ENCODE results near the gene PDPR. TPM values are rescaled to one million over a fixed set of nuclear protein-coding genes. Genes with fewer than 3 reads are reported as not detected.
"Not testable (repeated sequence)": the region's sequence is repeated elsewhere in the genome, so short reads cannot be mapped to it uniquely, and the experiment has no call there.

Gene PDPR
- total RNA-seq: 39.0 and 39.4 TPM in 2 replicates

DNA sequence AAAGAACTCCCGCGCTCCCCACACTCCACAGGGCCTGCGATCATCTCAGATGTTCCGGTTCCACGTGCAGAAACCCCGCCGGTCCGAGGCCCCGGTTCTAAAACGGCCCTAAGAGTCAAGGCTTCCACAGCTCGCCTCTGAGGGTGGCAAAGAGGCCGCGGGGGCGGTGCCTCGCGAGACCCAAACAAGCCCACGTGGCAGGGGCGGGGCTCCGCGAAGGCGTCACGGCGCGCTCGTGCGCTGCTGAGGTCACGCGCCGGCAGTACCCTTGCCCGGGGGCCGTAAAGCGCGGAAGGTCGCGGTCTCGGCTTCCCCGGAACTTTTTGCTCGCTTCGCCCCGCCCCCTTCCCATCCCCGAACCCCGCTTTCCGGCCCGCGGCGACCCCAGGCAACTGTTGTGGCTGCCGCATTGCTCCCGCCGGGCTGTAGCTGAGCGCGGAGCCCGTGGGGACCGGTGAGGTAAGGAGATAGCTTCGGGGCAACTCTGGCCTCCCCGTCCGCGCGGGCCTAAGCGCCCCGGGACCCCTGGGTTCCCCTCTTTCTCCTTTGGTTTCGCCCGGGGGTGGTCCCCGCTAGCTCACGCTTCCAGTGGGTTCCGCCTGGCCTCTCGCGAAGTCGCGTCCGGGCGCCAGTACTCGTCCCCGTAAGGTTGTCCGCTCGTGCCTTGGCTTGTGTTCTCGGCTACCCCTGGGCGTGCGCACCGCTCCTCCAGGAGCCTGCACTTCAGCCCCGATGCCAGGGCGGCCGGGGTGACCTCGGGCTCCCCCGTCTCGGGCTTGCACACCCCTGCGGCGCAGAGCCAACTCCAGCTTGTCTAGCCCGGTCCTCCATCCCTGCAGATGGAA is at the start of gene PDPR:
PDPR (plus strand) TSS at position 351 of the 845 bp plus-strand sequence. CDS start 6,161 bp downstream, outside the sequence.
- intact Hi-C loops (cut with micrococcal nuclease): loop anchor here (10.0 kb wide), 1 partner anchor 181 kb away; the partner anchor contains the start of gene DDX19B

DNA sequence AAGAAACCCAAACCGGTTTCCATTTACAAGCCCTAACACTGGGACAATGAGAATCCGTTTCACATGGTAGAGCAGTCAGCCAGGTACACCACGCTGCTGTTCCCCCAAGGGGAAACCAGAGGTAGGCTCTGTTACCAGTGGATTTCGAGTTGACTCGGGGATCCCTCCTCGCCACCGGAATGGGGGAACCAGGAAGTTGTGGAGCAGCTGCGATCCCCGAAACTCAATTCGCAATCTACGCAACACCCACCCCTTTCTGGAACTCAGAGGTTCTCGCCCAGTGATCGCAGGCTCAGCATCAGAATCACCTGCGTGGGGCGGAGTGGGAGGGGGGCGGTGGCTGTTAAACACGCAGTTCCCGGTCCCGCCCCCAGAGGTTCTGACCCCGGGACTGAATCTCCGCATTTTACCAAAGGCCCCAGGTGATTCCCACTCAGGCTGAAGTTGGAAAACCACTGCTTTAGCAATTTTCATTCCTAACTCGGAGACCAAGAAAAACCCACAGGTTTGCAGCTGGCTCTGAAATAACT is 49.2 kb upstream of the PDPR start:
- intact Hi-C loops (cut with micrococcal nuclease): not testable (repeated sequence)

DNA sequence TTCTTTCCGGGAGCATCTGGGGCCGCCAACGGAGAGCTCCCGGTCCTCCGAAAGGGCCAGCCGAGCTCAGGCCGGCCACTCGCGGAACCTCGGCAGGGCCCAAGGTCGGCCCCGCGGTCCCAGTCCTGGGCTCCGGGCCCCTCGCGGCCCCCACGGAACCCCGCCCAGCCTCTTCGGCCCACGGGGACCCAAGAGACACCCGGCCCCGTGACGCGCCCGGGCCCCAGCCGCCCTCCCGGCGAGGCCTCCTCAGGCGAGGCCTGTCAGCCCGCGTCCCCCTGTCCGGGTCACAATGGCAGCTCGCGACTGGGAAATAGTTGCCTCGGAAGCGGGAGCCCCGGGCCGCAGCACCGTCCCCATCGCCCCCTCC is 48.8 kb upstream of the PDPR start:
- intact Hi-C loops (cut with micrococcal nuclease): not testable (repeated sequence)

DNA sequence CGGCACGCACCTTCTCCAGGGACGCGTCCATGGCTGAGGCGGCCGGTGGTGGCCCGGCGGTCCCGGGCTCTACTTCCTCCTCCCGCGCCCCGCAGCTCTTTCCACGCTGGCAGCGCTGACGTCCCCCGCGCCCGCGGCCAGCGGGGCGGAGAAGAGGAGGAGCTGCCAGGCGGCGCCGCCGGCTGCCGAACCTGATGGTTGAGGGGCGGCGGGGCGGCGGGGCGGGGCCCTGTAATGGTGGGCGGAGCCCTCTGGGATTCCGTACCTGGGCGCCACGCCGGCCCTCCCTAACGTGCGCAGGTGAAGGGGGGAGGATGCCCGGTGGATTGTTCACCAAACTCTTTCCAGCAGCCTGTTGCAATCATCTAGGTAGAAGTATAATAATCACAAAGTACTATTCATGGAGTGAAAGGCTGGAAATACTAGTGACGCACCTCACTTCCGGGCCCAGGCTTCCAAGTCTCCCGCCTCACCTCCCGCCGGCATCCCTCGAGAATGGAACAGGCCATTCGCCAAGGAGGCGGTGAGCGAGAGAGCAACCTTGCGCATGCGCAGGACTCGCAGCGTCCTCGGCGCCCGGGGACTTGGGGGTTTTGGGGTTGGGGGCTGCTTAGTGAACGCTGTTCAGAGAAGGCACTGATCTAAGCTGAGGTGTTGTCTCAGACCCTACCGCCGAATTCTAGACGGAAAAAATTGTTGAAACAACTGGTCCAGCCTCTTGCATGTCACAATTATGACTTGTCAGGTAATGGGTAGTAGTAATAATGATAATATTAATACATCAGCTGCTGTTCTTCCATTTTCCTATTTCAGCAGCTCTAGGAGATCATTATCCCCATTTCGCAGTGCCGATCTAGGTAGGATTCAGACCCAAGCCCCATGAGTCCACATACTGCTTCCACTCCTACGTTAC is 48.1 kb upstream of the PDPR start:
- intact Hi-C loops (cut with micrococcal nuclease): not testable (repeated sequence)

DNA sequence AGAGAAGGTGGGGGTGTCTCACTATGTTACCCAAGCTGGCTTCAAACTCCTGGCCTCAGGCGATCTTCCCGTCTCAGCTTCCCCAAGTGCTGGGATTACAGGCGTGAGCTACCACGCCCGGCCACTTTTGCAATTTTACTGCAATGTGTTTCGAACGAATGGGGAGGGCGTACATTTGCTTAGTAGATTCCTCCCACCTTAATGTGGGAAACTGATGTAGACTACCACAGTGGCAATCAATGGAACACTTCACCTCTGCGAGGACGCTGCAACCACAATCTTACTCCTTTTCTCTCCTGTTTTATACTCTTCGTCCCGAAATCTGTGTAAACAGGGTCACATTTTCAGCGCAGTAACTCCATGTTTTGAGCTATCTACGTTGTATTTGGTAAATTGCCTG is 47.4 kb upstream of the PDPR start:
- intact Hi-C loops (cut with micrococcal nuclease): not testable (repeated sequence)

DNA sequence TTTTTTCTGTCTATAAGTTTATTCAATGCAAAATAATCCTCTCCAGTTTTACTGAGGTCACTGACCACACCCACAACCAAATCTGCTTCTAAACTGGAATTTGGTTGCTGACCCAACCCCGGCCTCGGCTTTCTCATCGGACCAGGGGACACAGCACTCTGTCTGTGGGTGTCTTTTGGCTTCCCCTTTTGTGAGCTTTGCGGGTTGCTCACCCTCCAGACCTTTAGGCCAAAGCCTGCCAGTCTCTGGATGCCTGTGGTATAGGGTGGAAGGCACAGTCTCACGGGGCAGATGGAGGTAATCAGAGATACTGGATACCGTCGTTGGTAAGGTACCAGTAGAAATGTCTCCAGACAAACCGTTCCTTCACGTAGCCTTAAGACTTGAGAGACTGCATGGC is 35.1 kb upstream of the PDPR start:
- intact Hi-C loops (cut with micrococcal nuclease): not testable (repeated sequence)

DNA sequence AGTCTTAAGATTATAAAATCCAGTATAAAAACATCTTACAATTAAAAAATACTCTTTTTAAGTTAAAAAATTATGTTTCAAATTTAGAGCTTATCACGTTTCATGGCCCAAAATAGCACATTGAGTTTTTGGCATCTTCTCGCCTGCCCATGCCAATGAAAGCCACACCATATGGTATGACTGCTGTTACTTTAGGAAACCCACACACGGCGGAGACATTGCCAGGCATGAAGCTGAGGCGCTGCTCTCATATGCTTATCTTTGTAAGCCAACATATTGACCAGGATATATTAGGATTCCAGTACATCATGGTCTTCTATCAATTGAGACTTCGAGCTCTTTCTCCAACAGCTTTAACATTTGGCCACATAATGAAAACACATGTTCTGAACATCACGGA is 32.9 kb upstream of the PDPR start:
- intact Hi-C loops (cut with micrococcal nuclease): not testable (repeated sequence)

DNA sequence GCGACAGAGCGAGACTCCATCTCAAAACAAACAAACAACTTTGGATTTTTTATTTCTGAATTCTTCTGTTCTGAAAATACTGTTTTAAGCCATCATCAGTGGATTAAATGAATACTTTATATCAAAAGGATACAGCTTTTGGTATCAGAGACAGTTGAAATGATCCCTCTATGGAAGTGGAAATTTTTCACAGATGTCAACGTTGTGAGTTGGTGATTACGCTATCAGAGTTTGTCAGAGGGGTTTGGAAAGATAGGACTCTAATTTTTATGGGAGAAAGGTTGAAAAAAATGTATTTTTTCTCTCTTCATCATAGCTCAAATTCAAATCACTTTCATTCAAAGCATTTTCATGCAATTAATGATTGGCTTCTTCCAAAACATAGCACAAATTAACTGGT is 30.2 kb upstream of the PDPR start:
- intact Hi-C loops (cut with micrococcal nuclease): not testable (repeated sequence)

DNA sequence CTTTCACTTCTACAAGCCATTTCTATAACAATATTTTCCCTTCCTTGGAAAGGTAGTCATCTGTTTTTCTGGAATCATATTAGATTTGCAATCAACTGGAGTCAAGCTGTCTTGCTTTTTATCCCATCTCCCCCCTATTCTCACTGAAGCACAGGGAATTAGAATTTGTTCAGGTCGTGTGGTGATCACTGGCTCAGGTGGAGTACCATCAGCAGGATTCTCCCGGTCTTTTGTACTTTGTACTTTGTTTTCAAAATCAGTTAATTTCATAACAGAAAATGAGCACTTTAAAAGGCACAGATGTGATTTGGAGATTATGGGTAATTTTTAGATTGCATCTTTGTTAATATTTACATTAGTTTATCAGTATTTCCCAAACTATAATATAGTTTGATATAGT is 26.0 kb upstream of the PDPR start:
- intact Hi-C loops (cut with micrococcal nuclease): not testable (repeated sequence)

DNA sequence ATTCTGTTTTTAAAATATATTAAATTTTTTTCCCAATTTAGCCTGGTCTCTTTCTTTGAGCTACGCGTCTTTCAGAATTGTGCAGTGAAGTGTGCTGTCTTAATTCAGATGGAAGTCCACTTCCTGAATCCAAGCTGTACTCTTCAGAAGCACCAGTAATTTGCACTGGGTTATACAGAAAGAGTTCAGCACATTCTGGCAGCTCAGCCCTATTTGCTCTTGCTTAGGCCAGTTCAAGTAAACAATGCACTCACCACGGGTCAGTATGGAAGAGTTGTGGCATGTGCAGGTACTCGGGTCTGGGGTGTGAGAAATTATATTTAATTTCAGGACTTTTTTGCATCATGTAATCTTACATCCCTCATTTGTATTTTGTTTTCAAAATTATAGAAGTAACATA is 25.3 kb upstream of the PDPR start:
- intact Hi-C loops (cut with micrococcal nuclease): not testable (repeated sequence)

DNA sequence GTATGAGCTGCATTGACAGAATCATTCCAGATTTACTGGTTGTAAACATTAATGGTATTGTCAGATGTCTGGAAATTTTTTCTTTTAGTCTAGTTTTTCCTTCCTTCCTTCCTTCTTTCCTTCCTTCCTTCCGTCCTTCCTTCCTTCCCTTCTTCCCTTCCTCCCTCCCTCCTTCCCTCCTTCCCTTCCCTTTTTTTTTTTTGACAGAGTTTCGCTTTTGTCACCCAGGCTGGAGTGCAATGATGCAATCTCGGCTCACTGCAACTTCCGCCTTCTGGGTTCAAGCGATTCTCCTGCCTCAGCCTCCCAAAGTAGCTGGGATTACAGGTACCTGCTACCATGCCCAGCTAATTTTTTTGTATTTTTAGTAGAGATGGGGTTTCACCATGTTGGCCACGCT is 24.8 kb upstream of the PDPR start:
- intact Hi-C loops (cut with micrococcal nuclease): not testable (repeated sequence)

DNA sequence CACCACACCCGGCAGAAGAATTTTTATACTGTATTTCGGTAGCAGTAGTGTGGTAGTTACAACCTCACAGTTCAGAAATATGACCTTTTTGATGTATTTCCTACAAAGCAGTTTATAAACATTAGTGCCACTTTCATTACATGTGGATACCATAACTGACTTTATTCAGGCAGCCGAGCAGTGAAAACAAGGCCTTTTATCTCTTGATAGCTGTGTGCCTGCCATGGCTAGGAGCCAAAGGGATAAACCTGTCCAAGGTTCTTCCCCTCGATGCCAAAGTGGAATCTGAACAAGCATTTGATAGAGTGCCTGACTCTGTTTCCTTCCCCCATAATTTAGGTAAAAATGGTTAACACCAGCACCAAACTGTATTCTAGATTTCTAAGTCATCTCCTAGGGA is 23.0 kb upstream of the PDPR start:
- intact Hi-C loops (cut with micrococcal nuclease): not testable (repeated sequence)

DNA sequence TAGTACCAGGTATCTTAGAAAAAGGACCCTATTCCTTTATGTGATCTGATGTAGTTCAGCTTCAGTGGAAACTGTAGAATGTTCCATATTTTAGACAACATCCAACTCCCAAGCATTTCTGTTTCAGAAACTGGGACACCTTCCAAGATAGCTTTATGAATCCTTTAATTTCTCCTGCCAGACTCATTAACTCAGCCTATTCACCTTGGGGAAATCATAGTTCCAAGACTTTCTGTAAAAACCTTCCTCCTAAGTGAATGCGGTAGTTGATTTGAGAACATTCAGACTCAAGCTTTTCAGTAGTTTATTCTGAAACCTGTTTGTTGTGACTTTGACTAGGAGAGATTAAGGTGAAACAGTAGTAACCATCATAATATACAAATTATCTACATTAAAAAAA is 20.0 kb upstream of the PDPR start:
- intact Hi-C loops (cut with micrococcal nuclease): not testable (repeated sequence)

DNA sequence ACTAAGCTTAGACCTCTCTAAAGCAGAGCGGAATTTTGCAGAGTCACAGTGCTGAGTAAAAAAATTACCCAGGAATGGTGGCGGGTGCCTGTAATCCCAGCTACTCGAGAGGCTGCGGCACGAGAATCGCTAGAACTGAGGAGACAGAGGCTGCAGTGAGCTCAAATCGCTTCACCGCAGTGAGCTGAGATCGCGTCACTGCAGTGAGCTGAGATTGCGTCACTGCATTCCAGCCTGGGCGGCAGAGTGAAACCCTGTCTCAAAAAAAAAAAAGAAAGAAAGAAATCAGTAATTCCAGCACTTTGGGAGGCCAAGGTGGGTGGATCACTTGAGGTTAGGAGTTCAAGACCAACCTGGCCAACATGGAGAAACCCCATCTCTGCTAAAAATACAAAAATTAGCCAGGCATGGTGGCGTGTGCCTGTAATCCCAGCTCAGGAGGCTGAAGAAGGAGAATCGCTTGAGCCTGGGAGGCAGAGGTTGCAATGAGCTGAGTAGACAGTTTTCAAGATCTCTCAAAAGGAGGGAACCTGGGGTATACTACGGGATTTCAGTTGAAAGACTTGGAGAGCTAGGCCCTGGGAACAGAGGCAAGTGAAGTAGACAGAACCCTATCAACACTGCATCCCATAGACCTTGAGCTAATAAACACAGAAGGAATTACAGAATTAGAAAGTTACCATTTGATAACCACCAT is 4.4 kb upstream of the PDPR start:
- intact Hi-C loops (cut with micrococcal nuclease): loop anchor here (10.0 kb wide), 1 partner anchor 185 kb away; the partner anchor contains the start of gene DDX19B

DNA sequence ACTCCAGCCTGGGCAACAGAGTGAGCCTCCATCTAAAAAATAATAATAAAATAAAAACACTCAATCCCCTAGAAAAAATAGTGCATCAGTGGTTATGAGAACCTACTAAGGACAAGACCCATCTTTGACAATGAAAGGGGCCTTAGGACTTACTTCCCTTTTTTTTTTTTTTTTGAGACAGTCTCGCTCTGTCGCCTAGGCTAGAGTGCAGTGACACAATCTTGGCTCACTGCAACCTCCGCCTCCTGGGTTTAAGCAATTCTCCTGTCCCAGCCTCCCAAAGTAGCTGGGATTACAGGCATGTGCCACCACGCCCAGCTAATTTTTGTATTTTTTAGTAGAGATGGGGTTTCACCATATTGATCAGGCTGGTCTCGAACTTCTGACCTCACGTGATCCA is 2.0 kb upstream of the PDPR start:
- intact Hi-C loops (cut with micrococcal nuclease): loop anchor here (10.0 kb wide), 1 partner anchor 183 kb away; the partner anchor contains the start of gene DDX19B

DNA sequence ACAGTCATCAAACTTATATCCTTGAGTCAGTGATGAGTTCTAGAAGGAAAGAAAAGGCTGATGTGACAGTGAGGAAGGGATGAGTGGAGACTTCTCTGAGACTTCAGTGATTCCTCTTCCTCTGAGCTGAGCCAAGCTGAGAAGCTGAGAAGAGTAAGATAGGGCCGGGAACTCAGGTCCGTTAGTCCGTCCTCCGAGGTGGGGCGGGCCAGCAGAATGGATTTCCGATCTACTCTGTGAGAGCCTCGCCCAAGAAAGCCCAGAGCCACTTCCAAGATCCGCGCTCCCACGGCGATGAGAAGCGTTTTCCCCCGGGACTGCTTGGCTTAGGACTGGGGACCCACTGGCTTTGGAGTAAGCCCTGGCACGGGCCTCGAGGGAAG is 542 bp upstream of the PDPR start:
- intact Hi-C loops (cut with micrococcal nuclease): loop anchor here (10.0 kb wide), 1 partner anchor 181 kb away; the partner anchor contains the start of gene DDX19B

DNA sequence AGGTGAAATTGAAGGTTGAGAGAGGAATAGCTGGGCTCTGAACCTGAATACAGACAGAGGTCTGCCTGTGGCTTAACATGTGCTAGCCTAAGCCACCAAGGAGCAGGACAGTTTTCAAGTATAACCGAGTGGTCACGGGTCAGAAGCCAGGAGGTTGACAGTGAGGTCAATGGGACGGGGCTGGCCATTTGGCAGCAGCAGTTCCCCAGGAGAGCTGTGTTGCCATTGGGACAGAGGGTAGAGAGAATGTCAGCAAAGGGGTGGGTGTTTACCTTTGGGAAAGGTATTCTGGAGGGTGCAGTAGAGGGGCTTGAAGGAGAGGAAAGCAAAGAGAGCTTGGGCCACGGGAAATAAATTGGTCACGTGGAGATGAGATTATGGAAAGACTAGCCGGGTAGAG is 4.2 kb downstream of the PDPR start:
- intact Hi-C loops (cut with micrococcal nuclease): loop anchor here (10.0 kb wide), 1 partner anchor 176 kb away; the partner anchor contains the start of gene DDX19B

DNA sequence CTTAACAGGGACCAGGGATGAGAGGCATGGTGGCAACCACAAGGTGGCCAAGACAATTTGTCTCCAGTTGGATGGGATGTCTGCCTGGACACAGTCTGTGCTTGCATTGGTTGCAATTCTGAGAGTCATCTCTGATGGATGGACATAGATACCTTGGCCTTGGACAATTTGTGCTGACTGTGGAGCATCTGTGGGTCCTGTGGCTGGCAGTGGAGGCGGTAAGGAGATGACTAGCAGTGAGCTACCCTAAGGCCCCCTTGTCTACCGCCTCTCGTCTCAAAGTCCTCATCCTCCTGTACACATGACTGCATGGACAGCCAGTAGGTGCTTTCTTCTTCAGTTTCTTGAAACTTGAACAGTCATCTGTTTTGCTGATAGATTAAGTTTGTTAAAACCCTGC is 4.6 kb downstream of the PDPR start:
- intact Hi-C loops (cut with micrococcal nuclease): loop anchor here (10.0 kb wide), 1 partner anchor 176 kb away; the partner anchor contains the start of gene DDX19B

DNA sequence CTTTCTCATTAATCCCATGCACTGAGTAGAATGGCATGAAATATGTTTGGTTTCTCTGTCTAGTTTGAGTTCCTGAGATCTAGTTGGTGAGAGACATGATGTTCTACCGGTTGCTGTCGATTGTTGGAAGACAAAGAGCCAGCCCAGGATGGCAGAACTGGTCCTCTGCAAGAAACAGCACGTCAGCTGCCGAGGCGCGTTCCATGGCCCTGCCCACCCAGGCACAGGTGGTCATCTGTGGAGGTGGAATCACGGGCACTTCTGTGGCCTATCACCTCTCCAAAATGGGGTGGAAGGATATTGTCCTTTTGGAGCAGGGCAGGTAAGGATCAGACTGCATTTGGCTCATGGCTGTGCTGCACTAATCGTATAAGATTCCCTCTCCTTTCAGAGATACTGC is 6.3 kb downstream of the PDPR start:
- intact Hi-C loops (cut with micrococcal nuclease): not testable (repeated sequence)

DNA sequence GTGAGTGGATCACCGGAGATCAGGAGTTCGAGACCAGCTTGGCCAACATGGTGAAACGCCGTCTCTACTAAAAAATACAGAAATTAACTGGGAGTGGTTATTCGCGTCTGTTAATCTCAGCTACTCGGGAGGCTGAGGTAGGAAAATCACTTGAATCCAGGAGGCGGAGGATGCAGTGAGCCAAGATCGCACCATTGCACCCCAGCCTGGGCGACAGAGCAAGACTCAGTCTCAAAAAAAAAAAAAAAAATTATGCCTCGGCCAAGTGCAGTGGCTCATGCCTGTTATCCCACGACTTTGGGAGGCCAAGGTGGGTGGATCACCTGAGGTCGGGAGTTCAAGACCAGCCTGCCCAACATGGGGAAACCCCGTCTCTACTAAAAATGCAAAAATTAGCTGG is 9.7 kb downstream of the PDPR start:
- intact Hi-C loops (cut with micrococcal nuclease): not testable (repeated sequence)

DNA sequence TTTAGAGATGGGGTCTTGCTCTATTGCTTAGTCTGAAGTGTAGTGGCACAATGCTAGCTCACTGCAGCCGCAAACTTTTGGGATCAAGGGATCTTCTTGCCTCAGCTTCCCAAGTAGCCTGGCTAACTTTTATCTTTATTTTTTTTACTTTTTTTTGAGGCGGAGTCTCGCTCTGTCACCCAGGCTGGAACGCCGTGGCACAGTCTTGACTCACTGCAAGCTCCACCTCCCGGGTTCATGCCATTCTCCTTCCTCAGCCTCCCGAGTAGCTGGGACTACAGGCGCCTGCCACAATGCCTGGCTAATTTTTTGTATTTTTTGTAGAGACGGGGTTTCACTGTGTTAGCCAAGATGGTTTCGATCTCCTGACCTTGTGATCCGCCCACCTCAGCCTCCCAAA is 12.1 kb downstream of the PDPR start:
- intact Hi-C loops (cut with micrococcal nuclease): not testable (repeated sequence)
